HG03280 (cell line): Measurements from ENCODE around the gene PCSK2.

Source experiments
- ATAC-seq: cut with Tn5 transposase; IDR thresholded peaks from one replicate; pipeline ENCODE4 v1.9.1; 2021; ENCODE audit warnings: mild to moderate bottlenecking, moderate library complexity; ENCODE audit not compliant: unreplicated experiment

PCSK2 gene

DNA sequence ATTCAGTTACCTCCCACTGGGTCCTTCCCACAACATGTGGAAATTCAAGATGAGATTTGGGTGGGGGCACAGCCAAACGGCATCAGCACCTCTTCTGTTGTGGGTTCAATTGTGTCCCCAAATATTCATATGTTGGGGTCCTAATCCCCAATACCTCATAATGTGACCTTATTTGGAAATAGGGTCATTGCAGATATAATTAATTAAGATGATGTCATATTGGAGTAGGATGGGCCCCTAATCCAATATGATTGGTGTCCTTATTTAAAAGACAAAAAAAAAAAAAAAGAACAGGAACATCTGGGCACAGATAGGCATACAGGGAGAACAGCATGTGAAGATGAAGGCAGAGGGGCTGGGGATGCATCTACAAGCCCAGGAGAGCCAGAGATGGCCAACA, 214.9 kb downstream of the PCSK2 start:
- no peak for ATAC-seq

DNA sequence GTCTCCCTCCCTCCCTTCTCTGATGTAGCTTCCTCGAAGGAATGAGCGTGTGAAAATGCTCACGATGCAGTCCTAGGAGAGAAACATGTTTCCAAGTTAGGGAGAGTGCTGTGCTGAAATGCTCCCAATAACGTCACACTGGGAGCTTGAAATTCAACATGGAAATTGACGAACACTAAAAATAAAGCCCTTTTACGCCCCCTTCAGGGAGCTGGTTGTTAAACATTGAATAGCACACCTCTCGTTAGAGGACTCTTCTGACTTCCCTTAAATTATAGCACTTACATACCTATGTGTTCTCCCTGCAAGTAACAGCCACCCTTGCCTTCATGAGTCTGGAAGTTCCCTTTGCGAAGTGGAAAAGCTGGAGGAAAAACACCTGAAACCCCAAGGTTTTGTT, 215.7 kb downstream of the PCSK2 start:
- ATAC-seq, result no peak

- no peak for ATAC-seq
Measured at GRCh38 chr20:17443131-17443858, 216.5 kb downstream of the PCSK2 start.

- no peak for ATAC-seq
Measured at GRCh38 chr20:17444091-17444490, 217.3 kb downstream of the PCSK2 start.

DNA sequence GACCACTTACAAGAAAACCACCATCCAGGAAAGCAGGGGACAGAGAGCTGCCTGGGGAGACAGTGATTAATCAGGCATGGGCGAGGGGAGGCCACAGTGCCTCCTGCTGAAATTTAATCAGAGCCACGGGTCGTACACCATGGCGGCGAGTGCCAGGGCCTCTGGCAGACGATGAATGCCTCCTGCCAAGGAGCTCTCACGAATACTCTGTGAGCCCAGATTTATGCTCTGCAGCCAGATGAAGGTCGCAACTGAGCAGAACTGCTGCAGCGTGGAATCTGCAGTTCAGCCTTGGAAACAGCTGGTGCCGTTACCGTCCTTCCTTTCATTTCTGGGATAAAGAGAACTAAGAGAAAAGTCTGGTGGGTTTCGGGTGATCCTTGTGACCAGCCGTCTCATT, 218.7 kb downstream of the PCSK2 start:
- ATAC-seq, result no peak

DNA sequence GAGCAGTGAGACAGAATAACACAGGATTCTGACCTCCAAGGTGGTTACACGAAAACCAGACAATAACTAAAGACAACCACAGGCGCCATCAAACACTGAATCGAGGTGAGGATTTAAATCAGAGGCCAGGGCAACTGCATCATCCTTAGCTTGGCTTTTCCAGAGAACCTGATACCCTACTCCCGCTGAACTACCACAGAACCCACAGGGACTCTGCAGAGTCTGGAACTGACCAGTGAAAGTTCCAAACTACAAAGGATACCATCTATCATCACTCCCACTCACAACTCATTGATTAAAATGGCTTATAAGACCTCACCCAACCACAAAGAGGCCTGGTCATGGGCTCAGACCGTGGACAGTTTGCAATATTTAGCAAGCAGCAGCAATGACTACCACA, 219.3 kb downstream of the PCSK2 start:
- ATAC-seq, result no peak

- ATAC-seq, result no peak
Measured at GRCh38 chr20:17448071-17448470, 221.2 kb downstream of the PCSK2 start.

DNA sequence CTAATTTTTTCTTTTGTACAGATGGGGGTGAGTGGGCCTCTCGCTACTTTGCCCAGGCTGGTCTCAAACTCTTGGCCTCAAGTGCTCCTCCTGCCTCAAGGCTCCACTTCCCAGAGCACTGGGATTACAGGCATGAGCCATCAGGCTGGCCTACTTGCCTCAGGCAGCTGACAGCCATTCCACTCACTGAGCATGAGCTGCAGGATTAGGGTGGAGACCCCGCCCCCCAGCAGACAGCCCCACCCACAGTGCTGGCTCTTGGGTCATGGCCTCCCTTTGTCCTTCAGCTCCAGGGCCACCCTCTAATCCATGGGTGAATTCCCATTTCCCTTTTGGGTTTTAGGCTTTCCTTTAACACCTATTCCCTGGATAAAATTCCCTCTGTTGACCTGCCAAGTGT, 222.2 kb downstream of the PCSK2 start:
- no peak for ATAC-seq

DNA sequence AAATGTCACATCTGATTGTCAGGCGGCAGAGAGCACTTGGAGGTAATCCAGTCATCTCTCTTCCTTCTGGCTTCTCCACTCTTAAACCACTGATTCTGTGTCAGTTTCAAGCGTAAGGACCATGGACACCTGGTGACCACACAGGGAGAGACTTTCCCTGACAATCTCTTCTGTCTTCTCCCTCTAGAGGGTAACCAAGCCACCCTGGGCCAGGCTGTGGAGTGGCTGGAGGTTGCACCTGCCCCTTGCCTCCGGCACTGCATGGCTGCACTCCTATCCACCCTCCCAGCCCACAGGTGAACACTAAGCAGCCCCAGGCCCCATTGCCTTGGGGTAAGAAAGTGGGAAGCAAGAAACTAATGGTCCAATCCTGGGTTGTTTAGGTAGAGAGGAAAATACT, 225.6 kb downstream of the PCSK2 start:
- ATAC-seq, result no peak

DNA sequence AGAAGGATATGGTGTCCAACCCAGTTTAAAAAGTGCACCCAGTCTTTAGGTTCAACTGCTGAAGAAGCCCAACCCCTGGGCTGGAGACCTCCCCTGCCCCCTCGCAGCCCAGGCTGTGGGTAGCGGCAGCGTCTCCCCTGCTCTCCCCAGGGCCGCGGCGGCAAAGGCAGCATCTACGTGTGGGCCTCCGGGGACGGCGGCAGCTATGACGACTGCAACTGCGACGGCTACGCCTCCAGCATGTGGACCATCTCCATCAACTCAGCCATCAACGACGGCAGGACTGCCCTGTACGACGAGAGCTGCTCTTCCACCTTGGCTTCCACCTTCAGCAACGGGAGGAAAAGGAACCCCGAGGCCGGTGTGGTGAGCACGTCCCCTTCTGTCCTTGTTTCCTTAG, 226.8 kb downstream of the PCSK2 start:
- ATAC-seq, result no peak

DNA sequence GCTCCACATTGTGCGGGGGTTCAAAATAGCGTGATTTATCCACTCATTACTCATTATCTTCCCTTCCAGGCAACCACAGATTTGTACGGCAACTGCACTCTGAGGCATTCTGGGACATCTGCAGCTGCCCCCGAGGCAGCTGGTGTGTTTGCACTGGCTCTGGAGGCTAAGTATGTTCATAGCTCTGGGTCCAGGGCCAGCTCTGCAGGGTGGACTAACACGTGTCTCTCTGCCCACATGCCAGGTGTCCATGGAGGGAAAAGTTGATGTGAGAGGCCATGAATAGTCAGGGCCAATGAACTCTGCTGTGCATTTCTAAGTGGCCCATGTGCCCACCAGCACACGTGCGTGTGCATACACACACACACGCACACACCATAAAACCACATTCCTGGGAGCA, 229.4 kb downstream of the PCSK2 start:
- ATAC-seq, result no peak

- ATAC-seq, result no peak
Measured at GRCh38 chr20:17457079-17457478, 230.2 kb downstream of the PCSK2 start.

DNA sequence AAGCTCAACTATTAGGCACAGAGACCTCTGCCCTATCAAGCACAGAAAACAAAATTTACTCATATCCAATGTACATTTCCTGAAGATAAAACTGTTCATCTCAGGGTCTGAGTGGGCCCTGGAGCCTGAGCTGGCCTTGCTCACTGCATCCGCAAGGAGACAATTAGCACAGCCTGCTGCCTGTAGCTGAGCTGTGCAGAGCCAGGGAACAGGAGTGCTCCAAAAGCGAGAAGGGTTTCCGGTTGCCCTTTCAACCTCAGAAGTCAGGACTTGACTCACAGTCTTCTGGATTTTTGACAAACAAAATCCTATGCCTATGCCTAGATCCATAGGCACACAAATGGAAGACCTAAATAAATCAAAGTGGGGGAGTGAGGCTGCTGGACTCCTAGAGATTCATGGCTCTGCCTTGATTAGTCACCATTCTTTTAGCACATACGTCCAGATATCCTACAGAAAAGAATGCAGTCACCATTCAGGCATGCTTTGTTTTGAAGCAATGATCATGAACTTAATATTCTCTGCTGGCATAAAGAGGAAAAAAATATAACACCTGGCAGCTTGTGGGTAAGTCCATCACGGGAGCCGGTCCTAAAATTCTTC, 230.8 kb downstream of the PCSK2 start:
- no peak for ATAC-seq

- no peak for ATAC-seq
Measured at GRCh38 chr20:17460119-17460518, 233.3 kb downstream of the PCSK2 start.

GRCh38 chr20:17461941-17462340, 235.1 kb downstream of the PCSK2 start:
- no peak for ATAC-seq

- no peak for ATAC-seq
Measured at GRCh38 chr20:17463711-17464110, 236.9 kb downstream of the PCSK2 start.

DNA sequence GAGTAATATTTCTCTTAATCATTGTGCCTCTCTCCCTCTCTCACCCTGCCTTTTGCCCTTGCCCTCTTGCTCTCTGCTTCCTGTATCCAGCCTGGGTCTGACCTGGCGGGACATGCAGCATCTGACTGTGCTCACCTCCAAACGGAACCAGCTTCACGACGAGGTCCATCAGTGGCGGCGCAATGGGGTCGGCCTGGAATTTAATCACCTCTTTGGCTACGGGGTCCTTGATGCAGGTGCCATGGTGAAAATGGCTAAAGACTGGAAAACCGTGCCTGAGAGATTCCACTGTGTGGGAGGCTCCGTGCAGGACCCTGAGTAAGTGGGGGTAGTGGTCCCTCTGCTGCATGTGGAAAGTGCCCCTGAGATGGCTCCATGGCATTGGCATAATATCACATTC, 238.4 kb downstream of the PCSK2 start:
- no peak for ATAC-seq

DNA sequence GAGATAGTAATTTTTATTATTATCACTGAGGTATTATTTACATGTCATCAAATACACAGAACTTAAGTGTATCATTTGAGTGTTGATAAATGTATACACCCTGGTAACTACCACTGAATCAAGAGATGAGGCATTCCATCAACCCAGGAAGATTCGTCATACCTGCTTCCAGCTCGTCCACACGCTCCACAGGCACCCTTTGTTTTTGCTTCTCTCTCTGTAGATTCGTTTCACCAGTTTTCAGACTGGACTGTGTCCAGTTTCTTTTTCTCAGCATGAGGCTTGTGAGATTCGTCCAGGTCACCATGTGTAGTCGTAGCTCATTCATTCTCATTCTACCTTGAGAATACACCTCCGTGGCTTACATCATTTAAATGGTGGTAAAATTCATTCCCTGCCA, 239.8 kb downstream of the PCSK2 start:
- no peak for ATAC-seq

DNA sequence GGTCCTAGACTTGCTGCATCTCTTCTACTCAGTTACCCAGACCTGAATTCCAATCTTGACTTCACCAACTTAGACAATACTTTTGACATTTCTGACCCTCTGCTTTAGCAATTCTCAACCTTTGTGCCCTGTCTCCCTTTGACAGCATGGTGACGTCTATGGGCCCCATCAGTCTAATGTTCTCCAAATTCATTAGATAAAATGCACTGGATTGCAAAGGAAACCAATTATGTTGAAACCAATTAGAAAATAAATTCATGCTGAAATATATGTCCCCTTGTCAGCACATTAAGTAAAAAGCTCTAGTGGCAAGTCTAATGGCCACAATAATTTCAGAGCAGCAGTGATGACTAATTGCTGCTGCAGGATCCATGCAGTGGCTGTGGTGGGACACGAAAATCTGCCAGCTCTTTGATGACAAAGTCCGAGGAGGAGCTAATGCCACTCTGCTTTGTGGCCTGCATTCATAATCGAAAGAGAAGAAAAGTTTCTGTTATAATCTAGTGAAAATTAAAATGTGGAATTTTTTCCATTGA, 240.3 kb downstream of the PCSK2 start:
- ATAC-seq, result no peak

DNA sequence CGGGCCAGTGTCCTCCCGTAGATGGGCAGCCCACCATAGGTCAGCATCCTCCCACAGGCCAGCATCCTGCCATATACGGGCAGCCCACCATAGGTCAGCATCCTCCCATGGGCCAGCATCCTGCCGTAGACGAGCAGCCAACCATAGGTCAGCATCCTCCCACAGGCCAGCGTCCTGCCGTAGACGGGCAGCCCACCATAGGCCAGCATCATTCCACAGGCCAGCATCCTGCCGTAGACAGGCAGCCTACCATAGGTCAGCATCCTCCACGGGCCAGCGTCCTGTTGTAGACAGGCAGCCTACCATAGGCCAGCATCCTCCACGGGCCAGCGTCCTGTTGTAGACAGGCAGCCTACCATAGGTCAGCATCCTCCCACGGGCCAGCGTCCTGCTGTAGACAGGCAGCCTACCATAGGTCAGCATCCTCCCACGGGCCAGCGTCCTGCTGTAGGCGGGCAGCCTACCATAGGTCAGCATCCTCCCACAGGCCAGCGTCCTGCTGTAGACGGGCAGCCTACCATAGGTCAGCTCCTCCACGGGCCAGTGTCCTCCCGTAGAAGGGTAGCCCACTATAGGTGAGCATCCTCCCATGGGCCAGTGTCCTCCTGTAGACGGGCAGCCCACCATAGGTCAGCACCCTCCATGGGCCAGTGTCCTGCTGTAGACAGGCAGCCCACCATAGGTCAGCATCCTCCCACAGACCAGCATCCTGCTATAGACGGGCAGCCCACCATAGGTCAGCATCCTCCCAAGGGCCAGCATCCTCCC, 241.4 kb downstream of the PCSK2 start:
- ATAC-seq, result no peak

GRCh38 chr20:17469246-17470030, 242.6 kb downstream of the PCSK2 start:
- no peak for ATAC-seq
